Upper lobe of left lung (tissue), 6 donors: ENCODE data around the gene GLB1L3. TPM values are rescaled to one million over a fixed set of nuclear protein-coding genes. Genes with fewer than 3 reads are reported as not detected.

Experiments
- ATAC-seq, 2 donors: fragments of 200-7000 bp; cut with Tn5 transposase; one replicate each; pipeline ENCODE4 v1.9.1; 2022; ENCODE audit warnings: mild to moderate bottlenecking in 2 of 2, moderate library complexity in 2 of 2; ENCODE audit not compliant: low FRiP score in 2 of 2
- DNase-seq, 2 donors: peaks; one replicate each; pipeline ENCODE4 v3.0.0-alpha.2; 2019 to 2020
- H3K27ac ChIP-seq, 4 donors: fragments of 200-600 bp; sonication (generic); one replicate each; pipeline ENCODE4 v1.5.1; 2016 to 2019
- H3K27me3 ChIP-seq, 4 donors: fragments of 200-600 bp; sonication (generic); one replicate each; pipeline ENCODE4 v1.5.1; 2017 to 2019
- H3K36me3 ChIP-seq, 4 donors: fragments of 200-600 bp; sonication (generic); one replicate each; pipeline ENCODE4 v1.5.1; 2016 to 2019
- H3K4me1 ChIP-seq, 4 donors: fragments of 200-600 bp; sonication (generic); one replicate each; pipeline ENCODE4 v1.5.1; 2018 to 2019
- H3K4me3 ChIP-seq, 4 donors: fragments of 200-600 bp; sonication (generic); one replicate each; pipeline ENCODE4 v1.5.1; 2017 to 2019; ENCODE audit warnings: mild to moderate bottlenecking in 2 of 4, moderate library complexity in 1 of 4
- H3K9me3 ChIP-seq, 4 donors: fragments of 200-600 bp; sonication (generic); one replicate each; pipeline ENCODE4 v1.5.1; 2018 to 2019
- CTCF ChIP-seq, 6 experiments: fragments of 450-650 bp in 4 of 6; fragments of 200-600 bp in 2 of 6; sonication (generic) in 2 of 6; IDR thresholded peaks; one replicate each; pipeline ENCODE4 v1.5.1; 2016 to 2019; ENCODE audit warnings: antibody characterized with exemption in 6 of 6
- EP300 ChIP-seq, 4 donors: sonication (generic); formaldehyde crosslinking; IDR thresholded peaks; one replicate each; pipeline ENCODE4 v1.5.1; 2017; ENCODE audit warnings: antibody characterized with exemption in 4 of 4, control low read depth in 2 of 4
- POLR2A ChIP-seq, 4 donors: fragments of 450-650 bp; IDR thresholded peaks; one replicate each; pipeline ENCODE4 v1.5.1; 2016 to 2017; ENCODE audit warnings: antibody characterized with exemption in 4 of 4, mild to moderate bottlenecking in 2 of 4
- POLR2AphosphoS5 ChIP-seq, 2 donors: sonication (generic); formaldehyde crosslinking; IDR thresholded peaks; one replicate each; pipeline ENCODE4 v1.5.1; 2017; ENCODE audit warnings: antibody characterized with exemption in 2 of 2
- WGBS, 2 donors: methylation state at CpG; one replicate each; pipeline ENCODE4 v1.1.5; 2017 to 2018; 5-methylcytosine and 5-hydroxymethylcytosine counted together
- total RNA-seq, 6 donors: library from RNA; depleted of rRNA in 4 of 6; stranded (reverse); fragments of >200 nt in 4 of 6; gene quantifications; one replicate each; pipeline versions ENCODE4 v1.1.0 to v1.2.1, GENCODE V29; 2016 to 2021
- donor health status: DM: no; HTN: no; CAD: no; lungs with moderate emphysema.
- donor health status: DM: no; HTN: yes; CAD: no; lungs with severe emphysema.

GLB1L3 gene
- total RNA-seq, 6 donors from 2014 or later: 0.17 to 1.3 (median 1.0) TPM; not detected in 2

GRCh38 chr11:134293119-134294113 is 17.2 kb downstream of the GLB1L3 start:
- H3K27me3 ChIP-seq: no peaks in the 10 kb centered on the region
- peak in 1 of 2 donors; percentile 66 for DNase-seq
- ATAC-seq: peak; percentile 14 to 53
- H3K4me1 ChIP-seq: no peaks in the 10 kb centered on the region
- H3K4me3 ChIP-seq: no peak overlapping the region
- 76 to 80% methylated on average over 20 of the region's 20 CpGs for WGBS, 2 donors
- no peak overlapping the region for H3K27ac ChIP-seq
- no peaks in the 10 kb centered on the region for H3K36me3 ChIP-seq
- H3K9me3 ChIP-seq: no peaks in the 10 kb centered on the region
- TF ChIP-seq POLR2A (IDR thresholded peaks at IDR 0.05) (no peak), POLR2AphosphoS5 (IDR thresholded peaks at IDR 0.05) (no peak), EP300 (IDR thresholded peaks at IDR 0.05) (no peak), CTCF (IDR thresholded peaks at IDR 0.05) (no peak)

DNA sequence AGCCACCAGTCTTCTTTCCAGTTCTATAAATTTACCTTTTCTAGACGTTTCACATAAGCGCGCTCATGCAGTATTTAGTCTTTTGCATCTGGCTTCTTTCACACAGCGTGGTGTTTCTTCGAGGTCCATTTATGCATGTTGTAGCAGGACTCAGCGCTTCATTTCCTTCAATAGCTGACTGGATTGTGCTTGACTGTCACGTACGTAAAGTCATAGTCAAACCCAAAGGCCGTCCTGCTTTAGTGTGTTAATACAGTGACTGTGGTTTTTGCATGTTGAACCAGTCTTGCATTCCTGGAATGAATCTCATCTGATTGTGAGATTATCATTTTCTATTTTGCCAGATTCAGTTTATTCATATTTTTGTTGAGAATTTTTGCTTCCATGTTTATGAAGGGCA is 18.5 kb downstream of the GLB1L3 start:
- WGBS, 2 donors: 85 to 93% methylated on average over 9 of the region's 9 CpGs
- Histone ChIP-seq H3K36me3 (no peaks in the 10 kb centered on the region), H3K4me1 (no peaks in the 10 kb centered on the region), H3K27ac (no peak overlapping the region), H3K27me3 (no peaks in the 10 kb centered on the region), H3K4me3 (no peak overlapping the region), H3K9me3 (no peaks in the 10 kb centered on the region)
- DNase-seq (no peak), ATAC-seq (no peak)
- TF ChIP-seq POLR2AphosphoS5 (IDR thresholded peaks at IDR 0.05) (no peak), POLR2A (IDR thresholded peaks at IDR 0.05) (no peak), EP300 (IDR thresholded peaks at IDR 0.05) (no peak), CTCF (IDR thresholded peaks at IDR 0.05) (no peak)

GRCh38 chr11:134312223-134312622 is 36.0 kb downstream of the GLB1L3 start:
- Histone ChIP-seq H3K27me3 (no peaks in the 10 kb centered on the region), H3K27ac (no peak overlapping the region), H3K4me1 (no peaks in the 10 kb centered on the region), H3K36me3 (no peaks in the 10 kb centered on the region), H3K9me3 (peaks cover 0 to 7% (median 4%) of the 10 kb centered on the region in 4 donors), H3K4me3 (no peak overlapping the region)
- TF ChIP-seq POLR2A (IDR thresholded peaks at IDR 0.05): no peak
- no peak for TF ChIP-seq EP300 (IDR thresholded peaks at IDR 0.05)
- TF ChIP-seq POLR2AphosphoS5 (IDR thresholded peaks at IDR 0.05): no peak
- TF ChIP-seq CTCF (IDR thresholded peaks at IDR 0.05): no peak
- ATAC-seq (no peak), DNase-seq (peak in 1 of 2 donors; percentile 55)
- WGBS, 2 donors: 86% methylated on average over 12 of the region's 12 CpGs; no CpG with 5 or more reads in 1 of the 2 donors

GRCh38 chr11:134312807-134313206 is 36.6 kb downstream of the GLB1L3 start:
- no peak for TF ChIP-seq POLR2AphosphoS5 (IDR thresholded peaks at IDR 0.05)
- TF ChIP-seq EP300 (IDR thresholded peaks at IDR 0.05): no peak
- TF ChIP-seq CTCF (IDR thresholded peaks at IDR 0.05): no peak
- no peak for TF ChIP-seq POLR2A (IDR thresholded peaks at IDR 0.05)
- ATAC-seq (no peak), DNase-seq (no peak)
- Histone ChIP-seq H3K9me3 (peaks cover 0 to 11% (median 9%) of the 10 kb centered on the region in 4 donors), H3K4me3 (no peak overlapping the region), H3K36me3 (no peaks in the 10 kb centered on the region), H3K4me1 (no peaks in the 10 kb centered on the region), H3K27me3 (no peaks in the 10 kb centered on the region), H3K27ac (no peak overlapping the region)
- WGBS, 2 donors: 20 to 75% methylated on average over 1 to 5 of the region's 5 CpGs
